K562 (cell line): ENCODE data around the gene EVA1A. TPM values are rescaled to one million over a fixed set of nuclear protein-coding genes. Genes with fewer than 3 reads are reported as not detected.

Source experiments
- ATAC-seq: fragments of 200-7000 bp; cut with Tn5 transposase; 3 replicates; pipeline ENCODE4 v1.9.1; 2020; ENCODE audit warnings: moderate library complexity
- BruUV-seq: library from RNA; stranded (reverse); fragments of 400-500 nt; replicated peaks from 2 replicates; lab custom pipeline; 2021; lab: Mats Ljungman, UMichigan
- CTCF ChIA-PET: fragments of 300-600 bp; formaldehyde crosslinking; extraction: SDS; loops from one replicate; lab custom pipeline; 2021; ENCODE audit warnings: low intra/inter-chr PET ratio; lab: Yijun Ruan, JAX
- POLR2A ChIA-PET: fragments of 300-600, 350-650 bp; sonication (Branson Sonifier 250); formaldehyde crosslinking; extraction: SDS; loops from one replicate; lab custom pipeline; 2021; ENCODE audit warnings: antibody characterized with exemption, inconsistent platforms; lab: Yijun Ruan, JAX
- DNase-seq, 4 experiments: peaks; one replicate each; pipeline versions ENCODE4 v3.0.0 to v3.0.0-alpha.2; 2011 to 2018; ENCODE audit warnings: low spot score in 3 of 4, mixed read lengths in 3 of 4; ENCODE audit errors: extremely low read depth in 1 of 4
- FAIRE-seq: peaks from 2 replicates; lab custom pipeline; 2011; peaks lifted over from hg19 to GRCh38; lab: Jason Lieb, UNC
- H2AFZ ChIP-seq: 2 replicates; pipeline ENCODE4 v1.6.0; 2011; ENCODE audit warnings: low read depth, low read length, control low read depth, inconsistent platforms
- H3K27ac ChIP-seq: fragments of 200-600 bp; 3 replicates; pipeline ENCODE4 v1.8.0; 2011; ENCODE audit warnings: low read depth, mild to moderate bottlenecking, control low read depth, inconsistent platforms, low read length, moderate library complexity, mixed read lengths; ENCODE audit errors: extremely low read depth
- H3K27me3 ChIP-seq, 2 experiments: fragments of 300-600 bp in 1 of 2; 2 replicates in 1 of 2; 3 replicates in 1 of 2; pipeline versions ENCODE4 v1.6.0 to v1.8.0; 2011; ENCODE audit warnings: inconsistent platforms in 2 of 2, low read length in 2 of 2, mild to moderate bottlenecking in 1 of 2, mixed read lengths in 1 of 2, moderate library complexity in 1 of 2; ENCODE audit not compliant: control insufficient read depth in 2 of 2, insufficient read depth in 2 of 2
- H3K36me3 ChIP-seq: fragments of 300-600 bp; 3 replicates; pipeline ENCODE4 v1.8.0; 2011; ENCODE audit warnings: mild to moderate bottlenecking, low read length, inconsistent platforms; ENCODE audit not compliant: control insufficient read depth, insufficient read depth
- H3K4me1 ChIP-seq, 2 experiments: fragments of 200-600 bp in 1 of 2; replicated peaks in 1 of 2; 2 replicates in 1 of 2; 3 replicates in 1 of 2; pipeline versions ENCODE4 v1.5.1 to v1.8.0; 2011; ENCODE audit warnings: inconsistent platforms in 2 of 2, low read length in 2 of 2, mild to moderate bottlenecking in 1 of 2, mixed read lengths in 1 of 2, moderate library complexity in 1 of 2; ENCODE audit not compliant: control insufficient read depth in 2 of 2, insufficient read depth in 2 of 2
- H3K4me2 ChIP-seq: 2 replicates; pipeline ENCODE4 v1.6.1; 2011; ENCODE audit warnings: low read length, control low read depth, inconsistent platforms, mixed read lengths; ENCODE audit not compliant: insufficient read depth
- H3K4me3 ChIP-seq: fragments of 200-600 bp; sonication (generic), shearing (Covaris generic); 2 replicates; pipeline ENCODE4 v1.5.1; 2016; ENCODE audit warnings: control low read depth, inconsistent platforms
- H3K79me2 ChIP-seq: fragments of 200-600 bp; 3 replicates; pipeline ENCODE4 v1.8.0; 2011; ENCODE audit warnings: low read length, inconsistent platforms; ENCODE audit not compliant: control insufficient read depth, insufficient read depth
- H3K9ac ChIP-seq, 2 experiments: 2 replicates each; pipeline versions ENCODE4 v1.6.0 to v1.6.1; 2011; ENCODE audit warnings: low read depth in 2 of 2, low read length in 2 of 2, control low read depth in 1 of 2, inconsistent platforms in 1 of 2, mild to moderate bottlenecking in 1 of 2, mixed read lengths in 1 of 2; ENCODE audit not compliant: insufficient read depth in 1 of 2
- H3K9me1 ChIP-seq: one replicate; pipeline ENCODE4 v1.6.0; 2011; ENCODE audit warnings: inconsistent platforms, mild to moderate bottlenecking, low read length, moderate library complexity; ENCODE audit not compliant: control insufficient read depth, insufficient read depth
- H3K9me3 ChIP-seq: replicated peaks from 2 replicates; pipeline ENCODE4 v1.5.1; 2011; ENCODE audit warnings: low read depth, low read length, inconsistent platforms; ENCODE audit not compliant: control insufficient read depth, insufficient read depth
- H4K20me1 ChIP-seq: replicated peaks from 2 replicates; pipeline ENCODE4 v1.6.1; 2011; ENCODE audit warnings: low read length, inconsistent platforms, mixed read lengths; ENCODE audit not compliant: control insufficient read depth, insufficient read depth
- CEBPZ ChIP-seq: fragments of 150-350 bp; IDR thresholded peaks from 2 replicates; pipeline ENCODE4 v1.6.1; 2014; ENCODE audit warnings: low read depth, mild to moderate bottlenecking, low read length, borderline replicate concordance
- E2F8 ChIP-seq: fragments of 450-650 bp; IDR thresholded peaks from 2 replicates; pipeline ENCODE4 v1.7.1; 2018; ENCODE audit warnings: mild to moderate bottlenecking, low read depth; ENCODE audit not compliant: partially characterized antibody
- HOXB6 ChIP-seq: fragments of 250-450 bp; sonication (Bioruptor Pico); IDR thresholded peaks from 2 replicates; pipeline ENCODE4 v1.5.1; 2022; ENCODE audit warnings: mild to moderate bottlenecking, borderline replicate concordance
- HSF4 ChIP-seq: fragments of 250-450 bp; sonication (Bioruptor Pico); IDR thresholded peaks from 2 replicates; pipeline ENCODE4 v2.1.2; 2022; ENCODE audit warnings: mild to moderate bottlenecking, moderate library complexity, borderline replicate concordance
- NFIC ChIP-seq: fragments of 450-650 bp; IDR thresholded peaks from 2 replicates; pipeline ENCODE4 v1.6.1; 2017; ENCODE audit warnings: mild to moderate bottlenecking, inconsistent platforms
- SIRT6 ChIP-seq: IDR thresholded peaks from one replicate; pipeline ENCODE4 v1.6.1; 2012; ENCODE audit warnings: low read depth, mild to moderate bottlenecking, control low read depth, inconsistent platforms, low read length, moderate library complexity
- ZNF79 ChIP-seq: fragments of 250-450 bp; sonication (Bioruptor Pico); IDR thresholded peaks from 2 replicates; pipeline ENCODE4 v1.4.0; 2020; ENCODE audit warnings: low read depth, mild to moderate bottlenecking, moderate library complexity
- WGBS: fragments of 100-300 bp; shearing (Covaris generic); methylation state at CpG from one replicate; pipeline ENCODE4 v1.1.6; 2016; ENCODE audit warnings: low coverage, mixed read lengths; ENCODE audit not compliant: insufficient coverage; ENCODE audit errors: missing lambda C conversion rate; 5-methylcytosine and 5-hydroxymethylcytosine counted together
- in situ Hi-C: fragments of 300-500 bp; cut with MboI; formaldehyde crosslinking; loops from 4 replicates; pipeline ENCODE4 v1.15.0; 2018; ENCODE audit warnings: inconsistent platforms, mixed read lengths
- intact Hi-C: fragments of 100-400 bp; cut with micrococcal nuclease; formaldehyde crosslinking; loops from 2 replicates; pipeline ENCODE4 v1.14.2; 2022
- polyA plus RNA-seq, 8 experiments: library from polyadenylated mRNA; depleted of rRNA in 4 of 8; stranded (reverse) in 5 of 8; unstranded in 3 of 8; fragments of >200 nt; fragmentation: Nextera tagmentation in 2 of 8; fragmentation: Illumina TruSeq in 1 of 8; extraction: Ambion mirVana in 2 of 8; extraction: Trizol in 1 of 8; gene quantifications; 2 replicates each; pipeline versions ENCODE4 v1.2.1 to v1.2.3, GENCODE V29; 2011 to 2014; ENCODE audit warnings: inconsistent platforms in 1 of 8, missing spikeins in 1 of 8
- total RNA-seq, 7 experiments: library from RNA; depleted of rRNA in 6 of 7; stranded (reverse); fragments of >200 nt in 6 of 7; fragmentation: Illumina TruSeq in 2 of 7; extraction: Trizol in 2 of 7; gene quantifications; 2 replicates each; pipeline versions ENCODE4 v1.2.1 to v1.2.3, GENCODE V29; 2011 to 2021; ENCODE audit warnings: low replicate concordance in 1 of 7

Gene EVA1A
- total and polyA plus RNA-seq, 9 of the 15 experiments (the other 6 are each of a cell fraction or from before 2014, with no cell fraction given): not detected

- Histone ChIP-seq H3K4me3 (no peak overlapping the region), H3K4me1 (no peaks in the 10 kb centered on the region), H3K79me2 (no peaks in the 10 kb centered on the region), H3K36me3 (no peaks in the 10 kb centered on the region), H3K9ac (no peak overlapping the region), H3K9me3 (no peaks in the 10 kb centered on the region), H4K20me1 (no peaks in the 10 kb centered on the region), H3K27ac (no peak overlapping the region), H2AFZ (no peak overlapping the region), H3K9me1 (no peaks in the 10 kb centered on the region), H3K27me3 (no peaks in the 10 kb centered on the region), H3K4me2 (no peak overlapping the region)
- no peak for ATAC-seq
- POLR2A ChIA-PET: interaction anchor here (0.5 kb wide), 1 partner anchor 25 kb away, joined by 4 read pairs; no protein-coding TSS in a partner anchor
- CTCF ChIA-PET: no interaction called here
- FAIRE-seq: no peak
- WGBS: 3% methylated on average over 2 of the region's 2 CpGs
- DNase-seq: no peak
- no TSS peak for BruUV-seq
- intact Hi-C loops (no loop called here), in situ Hi-C loops (no loop called here)
- TF ChIP-seq HOXB6 (CRISPR knock-in tag) (no peak), ZNF79 (CRISPR knock-in tag) (no peak), NFIC (0 out of 2 replicates have a peak, but pooled peaks have one; percentile 8), SIRT6 (no peak)
Measured at GRCh38 chr2:75500633-75501032, 60.1 kb downstream of the EVA1A start.

DNA sequence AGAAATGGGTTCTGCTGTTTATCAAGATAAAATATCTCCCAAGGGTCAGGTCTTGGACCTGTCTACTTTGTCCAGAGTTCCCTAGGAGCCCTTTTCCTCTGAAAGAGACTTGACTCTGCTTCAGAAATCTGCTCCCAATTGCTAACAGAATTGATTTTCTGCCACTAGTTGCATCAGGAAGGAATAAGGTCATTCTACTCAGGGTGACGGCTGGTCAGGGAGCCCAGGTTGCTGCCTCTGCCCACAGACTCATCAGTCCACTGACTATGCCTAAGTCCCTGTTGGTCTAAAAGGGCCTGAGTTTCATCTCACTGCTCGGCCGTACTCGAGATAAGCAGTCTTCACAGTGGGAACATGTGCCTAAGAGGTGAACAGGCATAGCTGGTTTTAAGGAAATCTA is 61.2 kb downstream of the EVA1A start:
- intact Hi-C loops: no loop called here
- no TSS peak for BruUV-seq
- DNase-seq: no peak
- POLR2A ChIA-PET: no interaction called here
- Histone ChIP-seq H3K27me3 (no peaks in the 10 kb centered on the region), H4K20me1 (no peaks in the 10 kb centered on the region), H3K27ac (no peak overlapping the region), H3K4me2 (no peak overlapping the region), H3K9me3 (no peaks in the 10 kb centered on the region), H3K9ac (no peak overlapping the region), H3K9me1 (no peaks in the 10 kb centered on the region), H3K4me3 (no peak overlapping the region), H2AFZ (no peak overlapping the region), H3K4me1 (no peaks in the 10 kb centered on the region), H3K36me3 (no peaks in the 10 kb centered on the region), H3K79me2 (no peaks in the 10 kb centered on the region)
- in situ Hi-C loops: no loop called here
- no peak for FAIRE-seq
- no peak for ATAC-seq
- CTCF ChIA-PET: no interaction called here
- 0% methylated on average over 4 of the region's 4 CpGs for WGBS
- TF ChIP-seq CEBPZ: no peak
- no peak for TF ChIP-seq HSF4 (CRISPR knock-in tag)
- TF ChIP-seq E2F8: no peak
